Mesothelial cell of epicardium (in vitro differentiated cells): Measurements from ENCODE around the gene NAGS. TPM values are rescaled to one million over a fixed set of nuclear protein-coding genes. Genes with fewer than 3 reads are reported as not detected.
A peak's percentile ranks its signal among the peaks of the same experiment; 100 is the strongest.

ENCODE experiments used
- DNase-seq, 2 experiments: peaks; one replicate each; pipeline ENCODE4 v3.0.0; 2021; ENCODE audit warnings: low spot score in 2 of 2; ENCODE audit not compliant: unreplicated experiment in 2 of 2
- H3K27ac Mint-ChIP-seq: 2 replicates; pipeline ENCODE4 v1.8.0; 2021; ENCODE audit warnings: mixed read lengths
- H3K27me3 Mint-ChIP-seq: 2 replicates; pipeline ENCODE4 v1.8.0; 2021; ENCODE audit warnings: low read depth, mixed read lengths
- H3K36me3 Mint-ChIP-seq: 2 replicates; pipeline ENCODE4 v1.8.0; 2021; ENCODE audit warnings: mixed read lengths
- H3K4me1 Mint-ChIP-seq: 2 replicates; pipeline ENCODE4 v1.8.0; 2021; ENCODE audit warnings: mixed read lengths
- H3K4me3 Mint-ChIP-seq: 2 replicates; pipeline ENCODE4 v1.8.0; 2021; ENCODE audit warnings: mild to moderate bottlenecking, moderate library complexity, mixed read lengths
- H3K9me3 Mint-ChIP-seq: 2 replicates; pipeline ENCODE4 v1.8.0; 2021; ENCODE audit warnings: mixed read lengths
- total RNA-seq: library from RNA; stranded (reverse); gene quantifications from 3 replicates; pipeline ENCODE4 v1.2.1, GENCODE V29; 2021
- TF ChIP-seq, protein P1 (sequence below): fragments of 200-600 bp; sonication (generic); IDR thresholded peaks from one replicate; pipeline ENCODE4 v1.5.0; 2021; ENCODE audit warnings: antibody characterized with exemption; ENCODE audit not compliant: unreplicated experiment

The NAGS gene
- total RNA-seq, 1 donor from 2014 or later, result 0.42 TPM

DNA sequence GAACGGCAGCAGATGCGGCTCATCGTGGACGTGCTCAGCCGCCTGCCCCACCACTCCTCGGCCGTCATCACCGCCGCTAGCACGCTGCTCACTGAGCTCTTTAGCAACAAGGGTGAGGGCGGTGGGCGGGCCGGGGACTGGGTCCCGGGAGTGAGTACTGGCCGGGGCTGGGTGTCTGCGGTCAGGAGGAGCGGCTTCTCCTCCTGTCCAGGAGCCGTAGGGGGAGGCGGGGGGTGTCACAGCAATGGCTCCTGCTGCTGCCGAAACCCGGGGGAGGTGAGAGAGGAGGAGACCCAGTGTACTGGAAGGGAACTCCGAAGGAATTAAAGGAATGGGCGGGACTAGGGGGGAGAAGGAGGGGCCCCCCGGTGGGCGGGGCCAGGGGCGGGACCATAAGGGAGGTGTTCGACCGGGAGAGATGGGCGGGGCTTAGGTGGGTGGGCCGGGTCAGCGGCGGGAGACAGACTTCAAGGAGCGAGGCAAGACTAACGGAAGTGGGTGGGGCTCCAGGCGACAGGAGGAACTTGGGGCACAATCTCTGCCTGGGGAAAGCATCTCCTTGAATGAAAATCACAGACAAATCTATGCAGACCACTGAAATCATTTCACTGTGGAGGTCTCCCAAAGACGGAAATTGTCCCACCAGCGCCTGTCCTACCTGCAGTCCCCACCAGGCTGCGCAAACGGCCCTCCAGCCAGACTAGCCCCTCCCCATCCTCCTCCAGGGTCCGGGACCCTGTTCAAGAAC, 2.4 kb downstream of the NAGS start:
- Mint-ChIP-seq H3K27ac (peak overlapping the region; percentile 85), H3K4me3 (peak overlapping the region; percentile 83), H3K27me3 (peaks cover 49% of the 10 kb centered on the region), H3K4me1 (peaks cover 20% of the 10 kb centered on the region), H3K9me3 (no peaks in the 10 kb centered on the region), H3K36me3 (peaks cover 4% of the 10 kb centered on the region)
- TF ChIP-seq, protein P1, sequence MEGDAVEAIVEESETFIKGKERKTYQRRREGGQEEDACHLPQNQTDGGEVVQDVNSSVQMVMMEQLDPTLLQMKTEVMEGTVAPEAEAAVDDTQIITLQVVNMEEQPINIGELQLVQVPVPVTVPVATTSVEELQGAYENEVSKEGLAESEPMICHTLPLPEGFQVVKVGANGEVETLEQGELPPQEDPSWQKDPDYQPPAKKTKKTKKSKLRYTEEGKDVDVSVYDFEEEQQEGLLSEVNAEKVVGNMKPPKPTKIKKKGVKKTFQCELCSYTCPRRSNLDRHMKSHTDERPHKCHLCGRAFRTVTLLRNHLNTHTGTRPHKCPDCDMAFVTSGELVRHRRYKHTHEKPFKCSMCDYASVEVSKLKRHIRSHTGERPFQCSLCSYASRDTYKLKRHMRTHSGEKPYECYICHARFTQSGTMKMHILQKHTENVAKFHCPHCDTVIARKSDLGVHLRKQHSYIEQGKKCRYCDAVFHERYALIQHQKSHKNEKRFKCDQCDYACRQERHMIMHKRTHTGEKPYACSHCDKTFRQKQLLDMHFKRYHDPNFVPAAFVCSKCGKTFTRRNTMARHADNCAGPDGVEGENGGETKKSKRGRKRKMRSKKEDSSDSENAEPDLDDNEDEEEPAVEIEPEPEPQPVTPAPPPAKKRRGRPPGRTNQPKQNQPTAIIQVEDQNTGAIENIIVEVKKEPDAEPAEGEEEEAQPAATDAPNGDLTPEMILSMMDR, result peak; percentile 80
- peak; percentile 93 to 99 for DNase-seq

DNA sequence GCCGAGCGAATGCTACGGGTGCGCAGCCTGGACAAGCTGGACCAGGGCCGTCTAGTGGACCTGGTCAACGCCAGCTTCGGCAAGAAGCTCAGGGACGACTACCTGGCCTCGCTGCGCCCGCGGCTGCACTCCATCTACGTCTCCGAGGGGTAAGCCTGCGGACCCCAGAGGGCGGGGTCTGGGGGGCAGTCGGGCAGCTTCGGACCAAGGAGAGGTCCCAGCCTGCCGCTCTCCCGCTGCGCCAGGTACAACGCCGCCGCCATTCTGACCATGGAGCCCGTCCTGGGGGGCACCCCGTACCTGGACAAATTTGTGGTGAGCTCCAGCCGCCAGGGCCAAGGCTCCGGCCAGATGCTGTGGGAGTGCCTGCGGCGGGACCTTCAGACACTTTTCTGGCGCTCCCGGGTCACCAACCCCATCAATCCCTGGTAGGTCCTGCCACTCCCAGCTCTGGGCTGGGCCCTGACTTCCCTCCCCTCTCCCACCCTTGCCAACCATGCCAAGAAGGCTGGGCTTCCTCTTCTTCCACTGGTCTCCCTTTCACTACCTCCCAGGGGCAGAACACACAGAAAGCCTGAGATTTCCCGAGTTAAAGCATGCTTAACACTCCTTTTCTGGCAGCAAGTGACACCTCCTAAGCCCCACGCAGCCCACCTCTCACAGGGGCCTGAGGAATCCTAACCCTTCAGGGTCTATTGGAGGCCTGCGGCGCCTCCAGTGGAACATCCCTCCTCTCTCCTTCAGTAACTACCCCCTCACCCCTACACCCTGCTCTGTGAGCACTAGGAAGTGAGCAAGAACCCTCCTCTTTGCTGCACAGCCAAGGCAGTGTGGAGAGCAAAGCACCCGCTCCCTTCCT, 3.2 kb downstream of the NAGS start:
- Mint-ChIP-seq H3K4me1 (peaks cover 20% of the 10 kb centered on the region), H3K9me3 (no peaks in the 10 kb centered on the region)

DNA sequence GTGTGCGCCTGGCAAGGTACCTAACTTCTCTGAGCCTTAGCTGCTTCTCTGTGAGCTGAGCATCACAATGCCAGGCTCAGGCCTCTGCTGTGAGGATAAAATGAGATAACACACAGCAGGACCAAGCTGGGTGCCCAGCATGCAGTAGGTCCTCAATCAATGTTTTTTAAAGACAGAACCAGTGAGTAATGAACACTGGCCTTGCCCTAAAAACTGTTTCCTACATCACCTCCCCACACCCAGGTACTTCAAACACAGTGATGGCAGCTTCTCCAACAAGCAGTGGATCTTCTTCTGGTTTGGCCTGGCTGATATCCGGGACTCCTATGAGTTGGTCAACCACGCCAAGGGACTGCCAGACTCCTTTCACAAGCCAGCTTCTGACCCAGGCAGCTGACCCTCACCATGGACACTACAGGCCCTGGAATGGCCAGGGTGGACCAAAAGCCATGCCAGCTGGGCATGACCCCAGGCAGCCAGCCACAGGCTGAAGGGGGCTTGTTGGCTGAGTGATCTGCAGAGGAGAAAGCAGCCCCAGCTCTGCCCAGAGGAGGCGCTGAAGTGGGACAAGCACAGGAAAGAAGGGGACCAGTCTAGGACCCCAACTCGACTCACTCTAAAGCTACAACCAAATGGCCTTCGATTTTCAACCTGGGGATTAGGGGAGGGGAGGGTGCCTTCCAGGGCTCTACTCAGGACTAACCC, 3.9 kb downstream of the NAGS start:
- peaks cover 4% of the 10 kb centered on the region for H3K36me3 Mint-ChIP-seq
- peaks cover 20% of the 10 kb centered on the region for H3K4me1 Mint-ChIP-seq
- no peaks in the 10 kb centered on the region for H3K9me3 Mint-ChIP-seq
- H3K4me3 Mint-ChIP-seq, result peak overlapping the region; percentile 83
- H3K27ac Mint-ChIP-seq, result no peak overlapping the region
- no peak for DNase-seq
- TF ChIP-seq, protein P1, result no peak
- H3K27me3 Mint-ChIP-seq, result peaks cover 35% of the 10 kb centered on the region

More for the DNA sequence above, 3.2 kb downstream of the NAGS start:
- DNase-seq, result no peak
- Mint-ChIP-seq H3K27me3 (peaks cover 40% of the 10 kb centered on the region), H3K36me3 (peaks cover 4% of the 10 kb centered on the region), H3K27ac (peak overlapping the region; percentile 61), H3K4me3 (peak overlapping the region; percentile 83)
- TF ChIP-seq, protein P1, result no peak

DNA sequence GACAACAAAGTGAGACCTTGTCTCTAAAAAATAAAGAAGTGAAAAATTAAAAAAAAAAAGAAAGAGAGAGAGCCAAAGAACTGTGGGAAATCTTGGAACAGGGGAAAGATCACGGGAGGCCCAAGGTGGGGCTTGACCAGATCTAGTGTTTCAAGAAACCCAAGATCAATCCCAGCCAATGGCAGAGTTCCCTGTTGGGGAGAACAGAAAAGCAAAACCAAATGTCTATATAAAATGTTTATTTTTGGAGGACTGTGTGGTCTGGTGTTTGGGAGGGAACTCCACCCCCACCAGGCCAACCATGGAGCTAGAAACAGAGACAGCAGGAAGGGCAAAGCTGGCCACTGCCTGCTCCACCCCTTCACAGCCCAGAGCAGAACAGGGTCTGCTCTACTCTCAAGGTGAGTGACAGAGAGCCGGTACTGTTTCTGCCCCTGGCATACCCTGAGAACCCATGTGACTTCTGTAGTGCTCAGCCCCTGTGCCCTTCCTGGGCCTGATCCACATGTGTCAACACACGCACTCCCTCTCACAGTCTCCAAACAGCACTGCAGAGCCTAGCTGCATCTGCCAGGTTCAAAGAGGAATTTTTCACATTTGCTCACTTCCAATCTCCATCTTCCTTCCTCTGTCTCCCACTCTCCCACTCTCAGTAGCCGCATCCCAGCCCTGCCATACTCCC, 6.7 kb downstream of the NAGS start:
- TF ChIP-seq, protein P1, result no peak
- Mint-ChIP-seq H3K36me3 (peaks cover 4% of the 10 kb centered on the region), H3K27ac (no peak overlapping the region), H3K27me3 (peaks cover 9% of the 10 kb centered on the region), H3K4me3 (no peak overlapping the region), H3K9me3 (no peaks in the 10 kb centered on the region), H3K4me1 (peaks cover 24% of the 10 kb centered on the region)
- DNase-seq, result no peak

DNA sequence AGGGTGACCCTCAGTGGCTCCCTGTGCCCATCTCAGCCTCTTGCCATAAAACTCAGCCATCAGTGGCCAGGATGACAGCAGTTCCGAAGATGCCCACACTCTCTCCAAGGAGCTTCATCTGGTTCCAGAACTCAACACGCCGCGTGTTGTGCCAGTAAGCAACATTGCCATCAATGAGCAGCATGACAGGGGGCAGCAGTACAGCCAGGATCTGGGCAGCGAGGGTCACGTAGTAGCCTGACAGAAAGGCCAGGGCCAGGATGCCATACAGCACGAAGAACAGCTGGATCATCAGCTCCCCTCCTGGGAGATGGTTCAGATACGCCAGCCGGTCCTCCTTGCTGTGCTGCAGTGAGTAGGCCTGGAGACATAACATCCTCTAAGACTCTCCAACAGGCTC, 7.5 kb downstream of the NAGS start:
- no peak overlapping the region for H3K27ac Mint-ChIP-seq
- DNase-seq, result no peak
- no peaks in the 10 kb centered on the region for H3K9me3 Mint-ChIP-seq
- TF ChIP-seq, protein P1, result no peak
- H3K36me3 Mint-ChIP-seq, result peaks cover 4% of the 10 kb centered on the region
- peaks cover 20% of the 10 kb centered on the region for H3K4me1 Mint-ChIP-seq
- no peak overlapping the region for H3K4me3 Mint-ChIP-seq
- H3K27me3 Mint-ChIP-seq, result peaks cover 1% of the 10 kb centered on the region
